HG03378 (cell line): ENCODE results near the gene CSMD2.

ENCODE experiments used
- ATAC-seq: cut with Tn5 transposase; IDR thresholded peaks from one replicate; pipeline ENCODE4 v1.9.1; 2021; ENCODE audit warnings: mild to moderate bottlenecking, moderate library complexity; ENCODE audit not compliant: unreplicated experiment

The CSMD2 gene

DNA sequence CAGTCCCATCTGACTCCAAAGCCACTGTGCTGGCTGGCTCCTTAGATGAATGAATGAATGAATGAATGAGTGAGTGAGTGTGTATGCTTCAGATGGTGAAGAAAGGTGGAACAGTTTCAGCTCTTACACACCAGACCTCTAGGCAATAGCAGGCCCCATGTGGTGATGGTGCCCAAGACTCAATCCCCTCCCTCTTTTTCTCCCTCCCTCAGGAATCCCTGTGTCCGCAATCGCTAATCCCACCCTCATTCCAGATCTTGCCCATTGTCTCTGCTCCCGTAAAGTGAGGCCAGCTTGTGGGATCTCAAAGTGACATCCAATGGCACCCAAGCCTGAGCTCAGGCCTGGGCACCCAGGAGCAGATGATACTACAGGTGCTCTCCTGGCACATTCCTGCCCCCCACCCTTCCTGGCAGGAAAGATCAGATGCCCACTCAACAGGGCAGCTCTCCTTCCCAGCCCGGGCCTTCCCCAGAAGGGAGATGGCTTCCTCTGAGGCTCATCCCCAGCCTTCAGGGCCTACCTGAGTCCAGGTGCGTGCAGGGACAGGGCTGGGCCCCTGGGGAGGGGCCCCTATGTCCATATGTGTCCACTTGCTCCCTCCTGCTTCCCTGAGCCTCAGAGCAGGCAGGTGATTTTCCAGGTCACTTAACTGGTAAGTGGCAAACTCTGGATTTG is 194.7 kb downstream of the CSMD2 start:
- no peak for ATAC-seq

DNA sequence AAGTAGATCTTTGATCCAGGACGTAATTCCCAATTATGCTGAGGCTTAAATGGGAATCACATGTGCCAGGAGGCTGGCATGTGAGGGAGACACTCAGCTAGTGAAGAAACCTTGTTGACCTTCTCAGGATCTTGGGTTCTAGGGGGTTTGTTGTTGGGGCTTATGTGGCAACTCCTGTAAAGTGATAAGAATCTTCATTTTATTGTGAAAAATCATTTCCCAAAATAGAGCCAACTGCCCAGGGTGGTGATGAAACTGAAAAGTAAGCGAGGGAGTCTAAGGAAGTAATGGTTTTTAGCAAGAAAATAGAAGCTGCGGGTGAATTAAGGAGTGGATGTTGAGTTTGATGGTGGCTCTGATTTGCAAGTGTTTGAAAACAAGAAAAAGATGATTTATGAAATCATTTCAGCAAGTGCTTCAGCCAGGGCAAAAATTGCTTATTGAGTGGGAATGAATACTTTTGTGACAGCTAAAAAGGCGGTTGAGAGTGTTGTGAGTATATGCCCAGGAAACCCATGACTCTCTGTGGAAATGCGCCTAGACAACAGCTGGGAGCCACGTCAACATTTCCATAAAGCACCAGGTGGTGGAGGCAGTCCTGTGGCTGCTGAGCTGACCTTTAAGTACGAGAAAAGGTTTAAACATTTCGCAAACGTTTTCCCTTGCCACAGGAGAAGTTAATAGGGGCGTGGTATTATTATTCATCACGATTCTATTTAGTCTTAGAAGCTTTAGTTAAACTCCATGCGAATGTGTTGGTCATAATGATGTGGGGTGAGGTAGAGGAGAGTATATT is 198.5 kb downstream of the CSMD2 start:
- no peak for ATAC-seq

DNA sequence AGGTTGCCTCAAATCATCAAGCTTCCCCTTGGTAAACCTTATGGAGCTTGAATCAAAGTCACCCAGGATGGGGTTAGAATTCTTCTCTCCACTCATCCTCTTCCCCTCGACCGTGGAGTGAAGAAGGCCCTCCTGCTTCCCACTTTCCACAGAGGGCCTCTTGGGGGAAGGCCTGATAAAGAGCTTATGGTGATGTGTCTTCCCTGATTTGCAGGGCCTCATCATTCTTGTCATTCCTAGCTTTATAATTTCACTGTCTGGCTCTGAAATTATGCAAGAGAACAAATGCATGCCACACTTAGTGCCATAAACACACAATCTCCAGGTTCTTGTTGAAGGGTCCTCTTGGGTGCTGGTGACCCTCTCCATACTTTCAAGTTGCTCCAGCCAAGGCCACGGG is 199.9 kb downstream of the CSMD2 start:
- no peak for ATAC-seq

DNA sequence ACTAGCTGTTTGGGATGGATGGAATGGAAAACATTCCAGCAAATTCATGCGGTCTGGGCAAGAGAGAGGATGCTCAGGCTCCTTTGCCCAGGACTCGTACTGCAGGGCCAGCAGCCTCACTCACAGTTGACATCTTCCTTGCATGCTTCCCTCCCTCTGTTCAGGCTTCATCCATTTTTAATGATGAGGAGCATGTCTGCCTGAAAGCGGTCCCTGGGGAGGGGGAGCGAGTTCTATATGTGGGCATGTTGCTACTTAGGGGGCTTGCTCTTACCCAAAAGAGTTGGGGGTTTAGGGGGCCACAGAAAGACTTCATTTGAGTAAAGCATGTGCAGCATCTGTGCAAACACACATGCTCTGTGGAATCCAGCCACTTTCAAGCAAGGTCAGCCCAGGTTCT is 203.0 kb downstream of the CSMD2 start:
- ATAC-seq, result no peak

DNA sequence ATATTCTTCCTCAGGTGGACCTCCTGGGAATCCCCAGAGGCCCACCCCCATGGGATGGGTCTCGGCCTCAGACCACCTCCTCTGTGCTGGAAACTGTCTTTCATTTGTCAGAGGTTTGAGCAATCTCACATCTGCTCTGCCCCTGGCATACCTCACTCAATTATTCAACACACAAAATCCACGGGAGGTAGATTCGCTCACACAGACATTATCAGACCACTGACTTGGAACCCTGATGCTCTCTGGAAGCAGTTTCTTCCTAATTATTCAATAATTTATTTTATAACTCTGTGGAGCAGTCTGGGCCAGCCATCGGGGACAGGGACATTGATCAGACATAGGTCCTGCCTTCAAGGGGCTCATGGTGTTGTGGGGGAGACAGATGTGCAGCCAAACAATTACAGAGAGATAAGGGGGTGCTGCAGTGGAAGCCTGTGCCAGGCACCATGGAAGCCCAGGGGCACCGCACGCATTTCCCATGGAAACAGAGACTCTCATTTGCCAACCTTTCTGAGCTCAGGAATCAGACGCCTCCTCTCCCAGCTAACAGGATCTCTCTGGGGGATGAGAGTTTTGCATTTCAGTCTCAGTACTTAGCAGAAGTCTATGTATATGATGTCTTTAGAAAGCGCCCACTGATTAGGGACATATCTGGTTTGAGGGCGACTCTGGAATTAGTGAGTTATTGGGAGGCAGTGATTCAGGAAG is 204.7 kb downstream of the CSMD2 start:
- ATAC-seq, result no peak

DNA sequence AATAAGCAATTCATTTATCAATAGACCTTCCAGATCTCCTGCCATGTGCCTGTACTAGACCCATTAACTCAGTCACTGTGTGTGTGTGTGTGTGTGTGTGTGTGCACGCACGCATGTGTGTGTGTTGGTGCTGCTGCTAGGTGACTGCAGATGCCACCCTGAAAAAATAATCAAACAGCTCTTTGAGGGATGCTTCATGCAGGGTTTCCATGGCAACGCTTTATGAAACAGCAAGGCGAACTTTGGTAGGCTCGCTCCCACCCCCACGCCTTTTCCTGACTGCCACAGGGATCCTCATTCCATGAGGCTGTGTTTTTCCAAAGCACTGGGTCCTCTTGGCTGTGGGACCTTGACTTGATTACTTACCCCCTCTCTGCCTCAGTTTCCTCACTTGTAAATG is 207.2 kb downstream of the CSMD2 start:
- ATAC-seq, result no peak

DNA sequence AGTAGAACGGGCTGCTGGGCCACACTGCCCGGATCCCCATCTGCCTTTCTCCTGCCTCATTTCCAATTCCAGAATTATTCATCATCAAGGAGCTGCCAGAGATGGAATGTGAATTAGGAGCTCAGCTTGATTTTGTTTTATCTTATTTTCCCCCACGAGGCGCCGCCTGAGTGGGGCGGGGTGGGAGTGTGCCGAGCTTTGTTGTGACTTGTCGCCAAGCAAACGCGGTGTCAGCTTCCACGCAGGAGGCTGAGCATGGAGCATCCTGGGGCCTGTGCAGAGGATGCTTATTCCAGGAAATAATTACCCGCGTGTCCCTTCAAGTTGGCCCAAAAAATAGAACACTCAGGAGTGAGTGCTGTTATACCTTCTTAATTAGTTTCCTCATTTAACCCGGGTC is 209.9 kb downstream of the CSMD2 start:
- ATAC-seq, result no peak

DNA sequence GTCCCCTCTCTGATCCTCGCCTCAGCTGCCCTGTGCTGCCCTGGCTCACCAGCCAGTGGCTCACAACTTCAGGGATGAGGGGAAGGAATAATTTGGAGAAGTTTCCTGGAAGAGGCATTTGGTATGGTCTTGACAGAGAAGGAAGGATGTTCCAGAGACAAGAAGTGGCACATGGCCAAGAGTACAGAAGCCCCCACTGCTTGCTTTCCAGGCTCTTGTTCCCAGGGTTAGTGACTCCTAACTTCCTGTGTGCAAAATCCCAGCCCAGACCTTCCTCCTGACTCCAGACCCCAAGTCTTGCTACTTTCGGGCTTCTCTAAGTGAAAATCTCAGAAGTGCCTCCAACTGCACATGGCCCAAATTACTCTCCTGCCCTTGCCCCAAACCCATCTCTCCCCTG is 215.5 kb downstream of the CSMD2 start:
- ATAC-seq, result no peak

DNA sequence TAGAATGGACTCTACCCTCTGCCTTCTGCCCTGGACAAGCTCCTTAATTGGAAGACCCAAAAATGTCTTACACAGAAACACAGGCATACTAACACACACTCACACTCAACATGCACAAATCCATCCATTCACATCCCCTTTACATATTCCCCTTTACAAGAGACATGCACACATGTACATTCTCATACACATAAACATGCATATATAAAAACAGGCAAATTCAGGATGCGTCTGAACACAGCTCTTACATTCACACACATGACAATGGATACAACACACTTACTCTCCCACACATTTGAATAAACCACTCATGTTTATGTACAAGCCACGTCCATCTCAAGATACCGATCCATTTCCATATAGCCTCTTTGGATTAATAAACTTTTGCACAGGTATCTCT is 216.7 kb downstream of the CSMD2 start:
- ATAC-seq, result no peak

DNA sequence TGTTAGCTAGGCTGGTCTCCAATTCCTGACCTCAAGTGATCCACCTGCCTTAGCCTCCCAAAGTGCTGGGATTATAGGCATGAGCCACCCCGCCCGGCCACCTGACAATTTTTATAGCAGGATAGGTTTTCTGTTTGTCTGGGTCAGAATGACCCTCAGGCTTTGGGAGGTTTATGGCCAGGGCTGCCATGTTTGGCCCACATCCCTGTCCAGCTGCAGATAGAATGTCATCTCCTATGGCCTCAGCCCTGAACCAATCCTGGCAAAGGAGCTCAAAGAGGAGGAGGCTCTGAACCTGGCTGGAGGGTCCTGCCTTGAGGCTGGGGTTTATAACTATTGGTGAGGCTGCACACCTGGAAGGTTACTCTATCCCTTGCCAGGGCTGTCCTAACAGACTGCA is 218.2 kb downstream of the CSMD2 start:
- ATAC-seq, result no peak

DNA sequence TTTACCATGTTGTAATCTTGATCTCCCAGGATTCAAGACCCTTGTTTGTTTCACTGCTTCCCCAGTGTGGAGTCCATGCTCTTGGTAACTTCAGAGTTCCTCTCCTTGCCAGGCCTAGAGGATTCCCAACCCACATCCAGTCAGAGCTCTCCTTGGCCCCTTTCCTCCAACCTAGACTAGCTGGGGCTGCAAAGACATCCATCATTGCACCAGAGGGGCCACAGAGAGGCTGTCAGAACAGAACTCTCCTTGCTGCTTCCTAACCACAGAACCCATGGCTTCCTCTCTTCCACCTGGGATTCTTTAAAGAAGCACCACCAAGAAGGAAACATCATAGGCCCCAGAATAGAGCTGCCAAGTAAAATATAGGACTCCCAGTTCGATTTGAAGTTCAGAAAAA is 220.2 kb downstream of the CSMD2 start:
- no peak for ATAC-seq

DNA sequence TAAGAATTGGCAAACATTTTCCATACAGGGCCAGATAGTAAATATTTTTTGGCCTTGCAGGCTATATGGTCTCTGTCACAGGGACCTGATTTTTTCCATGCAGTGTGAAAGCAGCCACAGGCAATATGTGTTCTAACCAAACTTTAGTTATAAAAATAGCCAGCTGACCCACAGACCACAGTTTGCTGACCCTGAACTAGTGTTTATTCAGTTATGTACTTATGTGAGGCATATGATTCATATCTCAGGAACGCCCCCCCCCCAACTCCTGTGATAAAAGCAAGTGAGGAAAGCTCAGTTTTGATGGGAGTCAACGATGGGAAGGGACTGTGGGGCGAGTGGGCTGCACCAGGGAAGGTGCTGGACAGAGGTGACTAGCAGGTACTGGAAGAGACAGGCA is 221.1 kb downstream of the CSMD2 start:
- ATAC-seq, result no peak

DNA sequence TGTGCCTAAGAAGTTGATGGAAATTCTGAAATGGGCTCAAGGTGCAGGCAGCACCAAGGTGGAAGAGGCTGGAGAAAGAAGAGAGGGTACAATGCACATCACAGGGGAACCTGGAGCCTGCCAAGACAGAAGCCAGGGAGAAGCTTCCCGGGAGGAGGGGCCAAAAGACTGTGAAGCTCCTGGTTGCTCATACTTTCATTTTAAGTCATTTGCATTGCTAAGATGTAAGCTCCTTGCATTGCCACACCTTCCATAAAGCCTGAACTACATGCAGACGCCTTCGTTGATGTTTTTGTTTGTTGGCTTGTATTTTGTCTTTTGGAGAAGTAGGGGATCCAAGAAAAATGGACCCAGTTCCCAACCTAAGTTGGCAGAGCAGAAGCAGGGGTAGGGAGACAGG is 232.2 kb downstream of the CSMD2 start:
- ATAC-seq, result no peak

DNA sequence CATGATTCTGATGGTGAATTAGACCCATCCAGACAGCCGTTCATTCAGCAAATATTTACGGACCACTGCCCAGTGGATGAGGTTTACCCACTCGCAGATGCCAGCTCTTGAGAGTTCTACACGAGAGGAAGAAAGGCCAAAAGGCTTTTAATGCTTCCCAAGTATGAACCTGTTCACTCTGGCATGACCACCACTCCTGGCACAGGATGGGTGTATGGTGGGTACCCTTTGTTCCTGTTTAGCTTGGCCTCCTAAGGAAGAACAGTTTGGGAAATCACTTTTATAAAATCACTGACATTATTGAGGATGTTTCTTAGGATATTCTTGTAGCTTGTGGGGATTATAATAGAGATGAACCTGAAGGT is 233.9 kb downstream of the CSMD2 start:
- no peak for ATAC-seq

DNA sequence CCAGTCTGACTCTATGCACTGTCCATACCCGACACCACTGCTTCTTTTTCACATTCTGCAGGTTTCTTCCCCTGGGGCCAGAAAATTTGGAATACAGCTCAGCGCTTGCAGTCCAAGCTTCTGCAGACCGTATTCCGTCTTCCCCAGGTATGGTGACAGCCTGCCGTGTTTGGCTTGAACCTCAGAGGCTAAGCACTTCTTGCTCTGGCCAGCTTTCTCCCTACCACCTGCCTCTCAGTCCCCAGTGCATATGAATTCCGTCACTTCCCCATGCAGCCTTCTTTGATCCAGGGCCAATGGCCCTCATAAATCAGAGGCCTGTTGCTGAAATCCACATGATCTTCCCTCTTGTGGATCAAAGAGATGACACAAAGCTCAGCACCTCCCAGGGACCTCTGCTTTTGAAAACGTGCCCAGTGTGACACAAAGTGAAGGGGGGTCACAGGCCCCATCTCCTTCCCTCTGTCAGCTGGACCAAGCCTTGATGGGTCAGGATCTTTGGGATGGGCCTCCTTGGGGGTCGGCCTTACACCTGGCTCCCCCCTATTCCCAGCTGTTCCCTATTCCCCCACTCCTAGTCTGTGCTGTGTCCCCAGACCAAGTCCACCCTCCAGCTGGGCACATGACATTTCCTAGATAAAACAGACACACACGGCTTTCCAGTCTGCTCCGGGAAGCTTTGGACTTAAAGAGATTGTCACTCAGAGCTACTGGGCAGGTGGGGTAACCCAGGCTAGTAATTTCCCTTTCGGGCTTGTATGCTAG is 234.5 kb downstream of the CSMD2 start:
- ATAC-seq, result no peak

DNA sequence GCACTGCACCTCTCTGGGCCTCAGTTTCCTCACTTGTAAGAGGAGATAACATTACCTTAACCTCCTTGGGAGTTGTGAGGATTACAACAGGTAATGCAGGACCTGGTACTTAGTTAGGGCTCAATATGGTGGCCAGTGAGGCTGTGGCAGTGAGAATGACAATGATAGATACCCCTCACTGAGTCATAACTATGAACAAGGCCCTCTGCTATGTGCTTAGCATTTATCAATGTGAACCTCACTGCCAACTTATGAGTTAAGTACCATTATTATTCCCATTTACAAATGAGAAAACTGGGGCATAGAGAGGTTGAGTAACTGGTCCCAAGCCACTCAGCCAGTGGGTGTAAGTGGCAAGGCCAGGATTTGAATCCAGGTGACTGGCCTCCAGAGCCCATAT is 236.8 kb downstream of the CSMD2 start:
- ATAC-seq, result no peak

DNA sequence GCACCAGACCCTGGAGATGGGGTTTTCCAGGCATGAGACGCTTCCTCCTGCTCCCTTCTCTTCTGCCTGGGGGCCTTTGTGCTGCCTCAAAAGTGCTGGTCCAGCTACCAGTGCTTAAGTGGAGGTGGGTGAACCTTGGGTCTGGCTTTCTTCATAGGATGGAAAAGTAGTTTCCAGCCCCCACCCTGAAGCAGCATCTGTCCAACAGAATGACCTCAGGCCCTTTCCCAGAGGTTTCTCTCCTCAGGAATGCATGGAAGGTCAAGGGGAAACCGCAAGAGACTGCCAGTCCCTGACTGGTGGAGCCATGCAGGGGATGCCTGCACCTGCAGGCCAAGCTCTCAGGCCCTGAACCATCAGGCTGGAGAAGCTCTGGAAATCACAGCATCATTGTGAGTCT is 237.3 kb downstream of the CSMD2 start:
- ATAC-seq, result no peak

DNA sequence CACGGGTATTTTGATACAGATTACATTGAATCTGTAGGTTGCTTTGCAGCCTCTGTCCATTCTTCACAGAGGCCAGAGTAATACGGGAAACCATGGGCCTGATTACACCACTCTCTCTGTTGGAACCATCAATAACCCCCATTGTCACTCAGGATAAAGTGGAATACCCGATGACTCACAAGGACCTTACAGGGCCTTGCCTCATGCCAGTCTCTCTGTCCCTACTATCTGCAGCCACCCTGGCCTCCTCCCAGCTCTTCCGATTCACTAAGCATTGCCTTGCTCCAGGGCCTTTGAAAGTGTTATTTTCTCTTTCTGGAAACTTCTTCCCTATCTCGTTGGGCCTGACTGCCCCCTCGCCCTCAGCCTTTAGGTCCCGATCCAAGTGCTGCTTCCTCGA is 239.4 kb downstream of the CSMD2 start:
- ATAC-seq, result no peak

DNA sequence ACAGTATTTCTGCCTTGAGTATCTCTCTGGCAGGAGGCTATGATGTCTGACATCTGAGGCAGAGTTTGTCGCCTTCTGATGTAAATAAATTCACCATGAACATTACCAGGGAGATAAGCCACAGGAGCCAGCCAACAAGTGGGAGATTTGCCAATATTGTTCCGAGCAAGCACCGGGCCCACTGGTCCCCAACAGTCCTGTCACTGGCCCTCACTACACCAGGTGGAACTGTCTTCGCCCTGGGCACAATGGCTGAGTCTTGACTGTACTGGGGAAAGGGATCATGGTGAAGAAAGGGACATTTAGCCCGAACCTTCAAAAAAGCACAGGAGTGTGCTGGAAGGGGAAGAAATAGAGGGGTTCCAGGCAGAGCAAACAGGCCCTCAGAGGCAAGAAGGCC is 243.7 kb downstream of the CSMD2 start:
- no peak for ATAC-seq

DNA sequence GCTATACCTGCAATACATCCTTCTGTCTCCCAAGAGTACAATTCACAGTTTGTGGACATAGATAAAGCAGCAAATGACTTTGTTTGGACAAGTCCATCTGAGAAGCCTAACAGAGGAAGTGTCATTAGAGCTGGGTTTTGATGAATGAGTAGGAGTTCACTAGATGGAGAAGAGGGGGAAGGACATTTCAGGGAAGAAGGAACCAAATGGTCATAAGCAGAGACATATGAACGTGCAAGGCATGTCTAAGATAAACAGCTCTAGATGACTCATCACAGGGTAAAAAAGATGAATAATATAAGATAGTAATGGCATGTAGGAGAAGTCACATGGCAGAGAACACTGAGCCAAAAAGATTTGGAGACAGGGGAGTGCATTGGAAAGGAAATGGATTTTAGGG is 246.7 kb downstream of the CSMD2 start:
- no peak for ATAC-seq

DNA sequence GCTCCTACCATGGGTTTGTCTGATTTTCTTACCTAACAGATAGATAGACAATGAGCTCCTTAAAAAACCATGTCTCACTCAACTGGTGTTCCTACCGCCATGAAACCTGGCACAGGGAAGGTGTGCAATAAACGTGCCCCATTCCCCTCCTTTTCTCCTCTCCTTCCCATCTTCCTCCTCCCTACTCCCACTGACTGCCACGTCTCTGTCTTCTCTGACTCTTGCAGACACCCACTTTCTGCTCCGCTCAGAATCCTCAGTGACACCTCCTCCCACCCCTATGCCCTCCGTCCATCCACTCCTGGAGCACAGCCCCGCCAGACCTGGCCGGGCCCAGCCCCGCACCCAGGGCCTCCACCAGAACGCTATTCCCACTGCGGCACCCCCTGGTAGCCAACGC is 248.2 kb downstream of the CSMD2 start:
- no peak for ATAC-seq
